Kidney (tissue), 14 donors: ENCODE data around the gene PPP1R8. TPM values are rescaled to one million over a fixed set of nuclear protein-coding genes. Genes with fewer than 3 reads are reported as not detected.
A peak's percentile ranks its signal among the peaks of the same experiment; 100 is the strongest.

Source experiments
- DNase-seq, 5 donors: peaks; one replicate each; pipeline ENCODE4 v3.0.0-alpha.2; 2013 to 2020
- FAIRE-seq: peaks from 2 replicates; lab custom pipeline; 2012; peaks lifted over from hg19 to GRCh38; lab: Jason Lieb, UNC
- H3K27ac ChIP-seq, 2 donors: one replicate each; pipeline ENCODE4 v1.7.0; 2013; ENCODE audit warnings: low read depth in 2 of 2, low read length in 2 of 2, inconsistent platforms in 1 of 2
- H3K27me3 ChIP-seq: one replicate; pipeline ENCODE4 v1.7.1; 2013; ENCODE audit warnings: low read length, inconsistent platforms; ENCODE audit not compliant: control insufficient read depth, insufficient read depth
- H3K36me3 ChIP-seq, 3 donors: one replicate each; pipeline versions ENCODE4 v1.7.0 to v1.7.1; 2013; ENCODE audit warnings: low read length in 3 of 3, control low read depth in 1 of 3, inconsistent platforms in 1 of 3; ENCODE audit not compliant: insufficient read depth in 3 of 3, control insufficient read depth in 2 of 3
- H3K4me1 ChIP-seq, 3 donors: one replicate each; pipeline versions ENCODE4 v1.7.0 to v1.7.1; 2013; ENCODE audit warnings: low read length in 3 of 3, inconsistent platforms in 1 of 3, low read depth in 1 of 3; ENCODE audit not compliant: control insufficient read depth in 2 of 3, insufficient read depth in 2 of 3
- H3K4me3 ChIP-seq, 3 donors: one replicate each; pipeline versions ENCODE4 v1.7.0 to v1.8.1; 2013; ENCODE audit warnings: low read length in 3 of 3, control low read depth in 1 of 3, inconsistent platforms in 1 of 3
- H3K9ac ChIP-seq, 3 donors: one replicate each; pipeline versions ENCODE4 v1.7.0 to v1.7.1; 2013; ENCODE audit warnings: low read length in 3 of 3, control low read depth in 1 of 3, inconsistent platforms in 1 of 3
- H3K9me3 ChIP-seq, 3 donors: one replicate each; pipeline versions ENCODE4 v1.7.0 to v1.7.1; 2013; ENCODE audit warnings: low read length in 3 of 3, control low read depth in 1 of 3, inconsistent platforms in 1 of 3; ENCODE audit not compliant: control insufficient read depth in 2 of 3, insufficient read depth in 1 of 3
- intact Hi-C: fragments of 100-400 bp; cut with DNase I; formaldehyde crosslinking; loops from one replicate; pipeline ENCODE4 v1.11.1; 2022
- polyA plus RNA-seq: library from polyadenylated mRNA; stranded (reverse); fragments of 350-450 nt; fragmentation: Illumina TruSeq; extraction: RNeasy Lipid Tissue Mini Kit (QIAGEN cat#74804); gene quantifications from one replicate; pipeline ENCODE4 v1.2.3, GENCODE V29; 2014; ENCODE audit warnings: low read depth, low replicate concordance; ENCODE audit not compliant: insufficient read depth
- total RNA-seq: library from RNA; stranded (reverse); fragmentation: NEBNext Ultra II Directional; extraction: Animal tissue kit (Norgen Biotek cat#: 25700); gene quantifications from one replicate; pipeline ENCODE4 v1.2.1, GENCODE V29; 2021
- TF ChIP-seq, protein P1 (sequence below): IDR thresholded peaks from 3 replicates; pipeline ENCODE4 v1.5.1; 2012; ENCODE audit warnings: mild to moderate bottlenecking, moderate library complexity, borderline replicate concordance; ENCODE audit not compliant: insufficient read depth; ENCODE audit errors: extremely low read depth
- donor health status: control.
- donor health status: control.
- donor health status: control.
- donor health status: control.
- donor health status: control.
- donor health status: DM: yes; HTN: yes; CAD: no.
- donor health status: Normal renal cell carcinoma (clear cell type).

The PPP1R8 gene
- total and polyA plus RNA-seq, 2 donors from 2014 or later, result 21.8 to 38.6 TPM

DNA sequence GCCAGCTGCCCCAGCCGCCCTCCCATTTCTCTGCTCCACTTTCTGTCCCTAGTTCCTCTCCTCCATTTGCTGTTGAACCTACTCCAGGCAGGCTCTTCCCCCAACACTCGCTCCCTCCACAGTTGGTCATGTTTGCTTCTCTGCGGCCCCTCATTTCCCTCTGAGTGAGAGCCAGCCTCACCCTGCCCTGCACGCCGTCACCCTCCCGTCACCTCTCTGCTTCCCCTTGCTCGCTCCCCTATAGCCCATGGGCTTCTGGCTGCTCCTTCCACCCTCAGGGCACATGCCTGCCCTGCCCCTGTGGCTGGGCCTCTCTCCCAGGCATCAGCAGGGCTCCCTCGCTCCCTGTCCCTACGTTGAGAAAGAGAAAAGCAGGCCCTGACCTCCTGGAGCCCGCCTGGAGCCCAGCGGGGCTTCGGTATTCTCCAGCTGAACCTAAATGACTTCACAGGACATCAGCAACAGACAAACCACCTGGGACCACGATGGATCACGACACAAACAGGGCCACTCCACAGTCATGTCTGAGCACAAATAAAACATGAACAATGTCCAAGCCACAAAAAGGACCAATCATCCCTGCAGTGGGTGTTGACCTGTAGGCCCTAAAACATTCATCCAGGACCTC is 28.5 kb downstream of the PPP1R8 start:
- intact Hi-C loops, result loop anchor here (10.0 kb wide), 1 partner anchor 116 kb away; no protein-coding TSS in a partner anchor
- H3K27ac ChIP-seq, result no peak overlapping the region
- no peak overlapping the region for H3K9ac ChIP-seq
- H3K9me3 ChIP-seq, result no peaks in the 10 kb centered on the region
- DNase-seq (no peak), FAIRE-seq (no peak)
- no peaks in the 10 kb centered on the region for H3K27me3 ChIP-seq
- TF ChIP-seq, protein P1, sequence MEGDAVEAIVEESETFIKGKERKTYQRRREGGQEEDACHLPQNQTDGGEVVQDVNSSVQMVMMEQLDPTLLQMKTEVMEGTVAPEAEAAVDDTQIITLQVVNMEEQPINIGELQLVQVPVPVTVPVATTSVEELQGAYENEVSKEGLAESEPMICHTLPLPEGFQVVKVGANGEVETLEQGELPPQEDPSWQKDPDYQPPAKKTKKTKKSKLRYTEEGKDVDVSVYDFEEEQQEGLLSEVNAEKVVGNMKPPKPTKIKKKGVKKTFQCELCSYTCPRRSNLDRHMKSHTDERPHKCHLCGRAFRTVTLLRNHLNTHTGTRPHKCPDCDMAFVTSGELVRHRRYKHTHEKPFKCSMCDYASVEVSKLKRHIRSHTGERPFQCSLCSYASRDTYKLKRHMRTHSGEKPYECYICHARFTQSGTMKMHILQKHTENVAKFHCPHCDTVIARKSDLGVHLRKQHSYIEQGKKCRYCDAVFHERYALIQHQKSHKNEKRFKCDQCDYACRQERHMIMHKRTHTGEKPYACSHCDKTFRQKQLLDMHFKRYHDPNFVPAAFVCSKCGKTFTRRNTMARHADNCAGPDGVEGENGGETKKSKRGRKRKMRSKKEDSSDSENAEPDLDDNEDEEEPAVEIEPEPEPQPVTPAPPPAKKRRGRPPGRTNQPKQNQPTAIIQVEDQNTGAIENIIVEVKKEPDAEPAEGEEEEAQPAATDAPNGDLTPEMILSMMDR, result no peak
- no peak overlapping the region for H3K4me3 ChIP-seq
- H3K4me1 ChIP-seq, result peaks cover 0 to 3% (median 0%) of the 10 kb centered on the region in 3 donors
- no peaks in the 10 kb centered on the region for H3K36me3 ChIP-seq

DNA sequence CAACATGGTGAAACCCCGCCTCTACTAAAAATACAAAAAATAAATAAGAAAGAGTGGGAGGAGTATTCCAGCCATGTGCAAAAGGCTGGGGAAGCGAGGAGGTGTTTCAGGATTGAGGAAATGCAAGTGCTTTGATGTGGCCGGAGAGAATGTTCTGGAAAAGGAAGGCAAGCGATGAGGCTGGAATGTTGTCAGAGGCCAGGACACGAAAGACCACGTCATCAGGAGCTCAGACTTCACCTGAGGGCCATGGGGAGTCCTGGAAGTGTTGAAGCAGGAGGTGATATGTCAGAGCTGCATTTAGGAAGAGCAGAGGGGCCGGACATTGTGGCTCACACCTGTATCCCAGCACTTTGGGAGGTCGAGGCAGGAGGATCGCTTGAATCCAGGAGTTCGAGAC is 30.9 kb downstream of the PPP1R8 start:
- no peak for DNase-seq
- TF ChIP-seq, protein P1, result no peak
- intact Hi-C loops, result no loop called here
- Histone ChIP-seq H3K4me1 (peaks cover 0 to 3% (median 0%) of the 10 kb centered on the region in 3 donors), H3K27ac (no peak overlapping the region), H3K27me3 (no peaks in the 10 kb centered on the region), H3K4me3 (no peak overlapping the region), H3K9ac (no peak overlapping the region), H3K36me3 (no peaks in the 10 kb centered on the region), H3K9me3 (no peaks in the 10 kb centered on the region)
- no peak for FAIRE-seq

DNA sequence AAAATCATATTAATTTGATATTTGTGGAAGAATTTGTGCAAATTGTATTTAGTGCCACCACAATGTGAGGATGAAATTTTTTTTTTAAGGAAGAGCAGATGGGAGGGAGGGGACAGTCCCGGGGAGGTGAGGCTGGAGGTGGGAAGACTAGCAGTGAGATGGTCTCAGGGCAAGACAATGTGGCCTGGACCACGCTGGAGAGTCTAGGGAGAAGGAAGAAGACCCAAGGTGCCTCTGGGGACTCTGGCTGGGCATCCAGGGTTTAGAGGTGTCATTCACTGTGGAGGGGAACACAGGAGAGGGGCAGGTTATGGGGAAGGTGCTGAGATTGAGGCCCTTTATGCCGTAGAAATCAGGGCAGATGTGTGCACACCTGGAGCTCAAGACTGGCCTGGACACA is 31.4 kb downstream of the PPP1R8 start:
- Histone ChIP-seq H3K27me3 (no peaks in the 10 kb centered on the region), H3K4me1 (peaks cover 0 to 3% (median 0%) of the 10 kb centered on the region in 3 donors), H3K36me3 (no peaks in the 10 kb centered on the region), H3K9ac (no peak overlapping the region), H3K9me3 (no peaks in the 10 kb centered on the region), H3K4me3 (no peak overlapping the region), H3K27ac (no peak overlapping the region)
- TF ChIP-seq, protein P1, result no peak
- peak in 1 of 5 donors; percentile 56 for DNase-seq
- no peak for FAIRE-seq
- intact Hi-C loops, result no loop called here
